Posterior cingulate gyrus (tissue), 11 donors: Measurements from ENCODE around the gene KRT28.
A peak's percentile ranks its signal among the peaks of the same experiment; 100 is the strongest.
"Not testable (repeated sequence)": the region's sequence is repeated elsewhere in the genome, so short reads cannot be mapped to it uniquely, and the experiment has no call there.

Experiments
- DNase-seq, 10 donors: peaks; one replicate each; pipeline versions ENCODE4 v3.0.0 to v3.0.0-alpha.2; 2020 to 2021; ENCODE audit warnings: mixed read lengths in 3 of 10
- intact Hi-C: fragments of 100-400 bp; cut with DNase I; formaldehyde crosslinking; loops from one replicate; pipeline ENCODE4 v1.15.1; 2023

KRT28 gene

GRCh38 chr17:40819528-40820125 is 19.9 kb upstream of the KRT28 start:
- DNase-seq, result no peak
- intact Hi-C loops, result no loop called here

DNA sequence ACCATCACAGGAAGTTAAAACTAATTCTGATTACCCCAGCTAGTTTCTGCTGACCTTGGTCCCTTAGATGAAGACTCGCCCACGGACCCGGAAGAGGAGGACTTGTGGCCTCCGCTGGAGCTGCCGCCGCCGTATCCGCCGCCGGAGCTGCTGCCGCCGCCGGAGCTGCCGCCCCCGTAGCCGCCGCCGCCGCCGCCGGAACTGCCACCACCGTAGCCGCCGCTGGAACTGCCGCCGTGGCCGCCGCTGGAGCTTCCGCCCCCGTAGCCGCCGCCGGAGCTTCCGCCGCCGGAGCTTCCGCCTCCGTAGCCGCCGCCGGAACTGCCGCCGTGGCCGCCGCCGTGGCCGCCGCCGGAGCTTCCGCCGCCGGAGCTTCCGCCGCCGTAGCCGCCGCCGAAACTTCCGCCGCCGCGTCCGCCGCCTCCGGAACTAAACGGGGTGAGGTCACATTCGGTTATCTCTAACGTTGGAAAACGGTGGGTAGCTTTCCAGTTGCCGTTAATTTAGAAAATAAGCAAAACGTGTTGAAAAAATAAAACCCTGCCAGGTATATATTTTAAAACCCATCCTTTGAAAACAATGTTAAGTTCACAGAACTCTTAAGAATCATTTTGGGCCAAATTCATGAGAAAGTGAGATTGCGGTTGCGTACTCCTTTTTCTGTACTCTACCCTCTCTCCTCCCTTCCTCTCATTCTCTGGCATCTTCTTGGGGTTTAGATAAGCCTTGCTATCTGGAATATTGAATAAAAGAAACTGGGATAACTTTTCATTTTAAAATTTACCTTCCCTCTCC is 19.2 kb upstream of the KRT28 start:
- intact Hi-C loops, result no loop called here
- DNase-seq, result peak; percentile 68 to 97 (median 77)

- intact Hi-C loops, result no loop called here
- no peak for DNase-seq
Observed at GRCh38 chr17:40818343-40818732, 18.6 kb upstream of the KRT28 start.

GRCh38 chr17:40817103-40817682 is 17.4 kb upstream of the KRT28 start:
- no peak for DNase-seq
- intact Hi-C loops, result no loop called here

- intact Hi-C loops, result no loop called here
- no peak for DNase-seq
Observed at GRCh38 chr17:40816569-40816968, 16.8 kb upstream of the KRT28 start.

GRCh38 chr17:40815381-40815780 is 15.6 kb upstream of the KRT28 start:
- DNase-seq, result no peak
- intact Hi-C loops, result no loop called here

- intact Hi-C loops, DNase-seq: not testable (repeated sequence)
Observed at GRCh38 chr17:40814657-40815056, 14.9 kb upstream of the KRT28 start.

GRCh38 chr17:40813804-40814203 is 14.0 kb upstream of the KRT28 start:
- intact Hi-C loops, result no loop called here
- no peak for DNase-seq

DNA sequence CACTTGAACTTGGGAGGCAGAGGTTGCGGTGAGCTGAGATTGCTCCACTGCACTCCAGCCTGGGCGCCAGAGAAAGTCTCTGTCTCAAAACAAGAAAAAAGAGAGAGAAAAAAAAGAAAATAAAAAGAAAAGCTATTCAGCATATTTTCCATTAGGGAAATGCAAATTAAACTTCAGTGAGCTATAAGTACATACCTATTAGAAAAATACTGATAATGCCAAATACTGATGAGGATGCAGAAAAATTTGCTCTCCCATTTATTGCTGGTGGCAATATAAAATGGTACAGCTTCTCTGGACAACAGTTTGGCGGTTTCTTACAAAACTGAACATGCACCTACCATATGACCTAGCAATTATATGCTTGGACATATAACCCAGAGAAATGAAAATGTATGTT is 12.9 kb upstream of the KRT28 start:
- intact Hi-C loops, result no loop called here
- DNase-seq, result no peak

- intact Hi-C loops, result no loop called here
- DNase-seq, result no peak
Observed at GRCh38 chr17:40810494-40810893, 10.7 kb upstream of the KRT28 start.

GRCh38 chr17:40809721-40810421 is 10.1 kb upstream of the KRT28 start:
- intact Hi-C loops, result no loop called here
- no peak for DNase-seq

DNA sequence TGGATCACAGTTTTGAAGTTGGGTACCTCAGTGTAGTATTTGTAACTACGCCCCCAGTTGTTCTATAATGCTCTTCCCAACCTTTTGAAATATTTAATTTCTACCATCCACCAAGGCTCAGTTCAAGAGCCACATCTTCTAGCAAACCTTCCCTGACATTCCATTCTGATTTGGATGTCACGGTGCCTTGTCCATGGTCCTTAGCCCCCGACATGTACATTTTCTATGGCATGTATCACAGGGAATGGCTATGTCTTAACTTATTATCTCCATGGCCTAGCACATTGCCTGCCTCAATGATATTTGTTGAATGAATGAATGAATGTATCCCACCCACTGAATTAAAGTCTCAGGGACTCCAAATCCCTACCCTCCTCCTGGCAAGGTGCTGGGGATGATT is 6.4 kb upstream of the KRT28 start:
- intact Hi-C loops, result no loop called here
- no peak for DNase-seq

DNA sequence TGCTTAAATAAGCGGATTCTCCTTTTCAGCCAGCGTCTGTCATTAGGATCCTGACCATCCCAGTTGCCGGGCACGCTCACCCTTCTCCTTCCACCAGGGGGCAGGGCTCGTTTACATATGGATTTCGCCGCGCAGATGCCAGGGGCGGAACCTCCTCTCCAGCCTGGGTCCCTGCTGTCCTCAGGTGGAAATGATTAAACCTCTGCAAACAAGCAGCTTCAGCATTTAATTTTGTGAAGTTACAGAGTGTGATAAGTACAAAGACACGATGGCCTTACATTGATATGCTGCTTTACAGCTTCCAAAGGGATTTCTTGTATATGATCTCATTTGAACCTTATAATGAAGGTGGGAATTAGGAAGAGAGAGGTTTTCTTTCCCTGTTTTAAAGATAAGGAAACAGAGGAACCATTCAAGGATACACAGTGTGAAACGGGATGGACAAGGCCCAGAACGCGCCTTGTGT is 3.9 kb upstream of the KRT28 start:
- peak; percentile 25 to 94 (median 66) for DNase-seq
- intact Hi-C loops, result loop anchor here (5.0 kb wide), 1 partner anchor 864 kb away; no protein-coding TSS in a partner anchor

DNA sequence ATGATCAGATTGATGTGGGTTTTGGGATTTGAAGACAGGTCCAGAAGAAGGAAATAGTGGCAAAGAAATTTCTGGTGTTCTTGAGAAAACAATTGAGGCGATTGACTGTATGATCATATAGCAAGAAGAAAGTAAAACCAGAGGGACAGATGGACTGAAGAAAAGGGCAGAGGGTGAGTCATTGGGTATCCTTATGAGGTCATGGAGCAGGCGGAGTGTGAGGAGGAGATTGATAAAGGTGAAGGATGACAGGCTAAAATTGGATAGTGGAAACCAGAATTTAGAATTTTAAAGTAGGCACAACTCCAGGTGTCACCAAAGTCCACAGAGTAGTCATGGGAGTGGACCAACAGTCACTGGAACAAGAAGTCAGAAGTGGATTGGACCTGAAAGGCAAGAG is 1.4 kb upstream of the KRT28 start:
- DNase-seq, result no peak
- intact Hi-C loops, result loop anchor here (5.0 kb wide), 1 partner anchor 866 kb away; no protein-coding TSS in a partner anchor

- DNase-seq, result no peak
- intact Hi-C loops, result loop anchor here (5.0 kb wide), 1 partner anchor 867 kb away; no protein-coding TSS in a partner anchor
Observed at GRCh38 chr17:40800381-40800780, 622 bp upstream of the KRT28 start.

- peak in 1 of 10 donors; percentile 71 for DNase-seq
- intact Hi-C loops, result no loop called here
Observed at GRCh38 chr17:40796846-40797245, 2.9 kb downstream of the KRT28 start.

- DNase-seq, result no peak
- intact Hi-C loops, result no loop called here
Observed at GRCh38 chr17:40795019-40795667, 4.6 kb downstream of the KRT28 start.

DNA sequence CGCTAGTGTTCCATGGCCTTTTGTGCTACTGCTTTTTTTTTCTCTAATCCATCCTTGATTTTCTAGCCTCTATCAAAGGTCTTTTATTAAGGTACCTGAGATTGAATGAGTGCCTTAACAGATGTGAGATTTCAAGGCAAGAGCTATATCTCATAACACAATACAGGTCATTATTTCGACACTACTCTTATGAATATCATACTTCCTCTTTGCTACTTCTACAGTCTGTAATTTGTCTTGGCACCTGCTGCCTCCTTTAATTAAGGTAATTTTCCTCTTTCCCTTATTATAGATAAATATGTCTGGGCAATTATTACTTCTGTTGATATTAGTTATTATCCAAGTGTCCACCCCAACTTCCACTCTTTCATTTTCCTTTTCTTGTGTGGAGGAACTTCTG is 5.3 kb downstream of the KRT28 start:
- no peak for DNase-seq
- intact Hi-C loops, result no loop called here

- peak in 1 of 10 donors; percentile 73 for DNase-seq
- intact Hi-C loops, result no loop called here
Observed at GRCh38 chr17:40793832-40794231, 5.9 kb downstream of the KRT28 start.

DNA sequence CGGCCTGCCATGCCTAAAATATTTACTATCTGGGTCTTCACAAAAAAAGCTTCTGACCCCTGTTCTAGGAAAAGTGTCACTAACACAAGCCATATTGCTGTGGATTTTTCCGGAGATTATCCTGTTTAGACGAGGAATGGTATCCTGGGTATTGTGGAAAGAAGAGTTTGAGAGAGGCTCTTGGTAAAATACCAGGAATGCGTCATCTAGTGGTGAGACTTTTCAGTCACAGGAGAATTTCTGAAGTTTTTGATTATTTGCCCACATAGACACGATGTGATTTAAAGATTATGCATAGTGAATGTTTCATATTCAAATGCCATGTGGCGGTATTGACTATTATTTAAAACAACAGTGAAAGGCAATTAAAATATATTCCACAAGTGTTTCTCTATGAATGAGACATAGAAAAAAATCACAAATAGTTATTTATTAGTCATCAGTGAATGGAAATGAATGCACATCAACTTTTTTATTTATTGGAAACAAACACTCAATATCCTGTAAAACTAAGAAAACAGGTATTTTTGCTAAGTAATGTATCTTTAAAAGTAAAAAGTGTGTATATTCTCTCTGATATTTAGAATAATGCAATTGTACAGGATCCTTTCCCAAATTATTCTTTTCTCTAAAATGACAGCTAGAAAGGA is 7.8 kb downstream of the KRT28 start:
- DNase-seq, result no peak
- intact Hi-C loops, result no loop called here
